Neural crest cell (in vitro differentiated cells): Measurements from ENCODE around the gene TECRL. TPM values are rescaled to one million over a fixed set of nuclear protein-coding genes. Genes with fewer than 3 reads are reported as not detected.

Experiments
- DNase-seq: peaks from one replicate; pipeline ENCODE4 v3.0.0; 2021; ENCODE audit warnings: low read depth, mixed read lengths, low spot score
- H3K27ac Mint-ChIP-seq: one replicate; pipeline ENCODE4 v1.8.0; 2021; ENCODE audit warnings: mild to moderate bottlenecking, mixed read lengths; ENCODE audit not compliant: unreplicated experiment
- H3K27me3 Mint-ChIP-seq: 2 replicates; pipeline ENCODE4 v1.8.0; 2021; ENCODE audit warnings: low read depth, mild to moderate bottlenecking, mixed read lengths
- H3K36me3 Mint-ChIP-seq: 2 replicates; pipeline ENCODE4 v1.8.0; 2021; ENCODE audit warnings: low read depth, mild to moderate bottlenecking, mixed read lengths
- H3K4me1 Mint-ChIP-seq: 2 replicates; pipeline ENCODE4 v1.8.0; 2021; ENCODE audit warnings: mixed read lengths
- H3K4me3 Mint-ChIP-seq: one replicate; pipeline ENCODE4 v1.8.0; 2021; ENCODE audit warnings: mild to moderate bottlenecking, mixed read lengths
- H3K9me3 Mint-ChIP-seq: 2 replicates; pipeline ENCODE4 v1.8.0; 2021; ENCODE audit warnings: mixed read lengths
- total RNA-seq: library from RNA; stranded (reverse); gene quantifications from 2 replicates; pipeline ENCODE4 v1.2.1, GENCODE V29; 2021
- TF ChIP-seq, protein P1 (sequence below): fragments of 200-600 bp; sonication (generic); conservative IDR thresholded peaks from 2 replicates; pipeline ENCODE4 v1.5.0; 2021; ENCODE audit warnings: antibody characterized with exemption, mild to moderate bottlenecking

Gene TECRL
- total RNA-seq, 1 donor from 2014 or later: not detected

DNA sequence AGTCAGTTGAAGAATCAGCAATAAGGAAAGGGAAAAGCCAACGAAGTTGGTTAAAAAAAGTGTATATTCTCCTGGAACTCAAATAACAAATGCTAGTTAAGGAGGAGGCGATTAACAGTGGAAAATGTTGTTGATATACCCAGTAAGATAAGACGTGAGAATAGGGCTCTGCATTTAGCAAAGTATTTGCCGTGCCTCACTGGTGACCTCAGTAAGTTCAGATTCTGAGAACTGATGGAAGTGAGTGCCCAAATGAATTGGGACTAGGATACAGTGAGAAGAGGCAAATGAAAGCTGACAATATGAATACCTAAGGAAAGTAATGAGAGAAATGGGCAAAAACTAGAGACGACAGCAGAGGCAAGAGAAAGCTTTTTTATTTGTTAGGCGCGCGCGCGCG is 3.5 kb downstream of the TECRL start:
- no peak overlapping the region for H3K27ac Mint-ChIP-seq

DNA sequence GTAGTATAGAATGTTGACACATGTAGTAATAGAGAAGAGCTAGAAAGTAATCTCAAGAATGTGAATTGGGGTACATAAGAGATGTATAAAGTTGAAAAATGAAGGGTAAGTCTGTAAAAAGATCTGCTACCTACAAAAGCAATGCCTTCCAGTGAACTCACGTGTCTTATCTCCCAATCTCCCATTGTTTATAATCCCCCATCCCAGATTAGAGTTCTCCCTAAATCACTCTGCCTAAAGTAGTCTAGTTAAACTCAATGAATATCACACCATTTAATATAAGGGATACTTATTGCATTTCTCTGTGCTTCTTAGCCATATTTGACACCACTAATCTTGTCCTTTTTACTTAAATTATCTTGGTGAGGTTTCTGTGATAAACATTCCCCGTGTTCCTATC is 6.6 kb downstream of the TECRL start:
- Mint-ChIP-seq H3K4me1 (no peaks in the 10 kb centered on the region), H3K36me3 (no peaks in the 10 kb centered on the region), H3K9me3 (no peaks in the 10 kb centered on the region), H3K27ac (no peak overlapping the region), H3K27me3 (no peaks in the 10 kb centered on the region), H3K4me3 (no peak overlapping the region)
- TF ChIP-seq, protein P1, sequence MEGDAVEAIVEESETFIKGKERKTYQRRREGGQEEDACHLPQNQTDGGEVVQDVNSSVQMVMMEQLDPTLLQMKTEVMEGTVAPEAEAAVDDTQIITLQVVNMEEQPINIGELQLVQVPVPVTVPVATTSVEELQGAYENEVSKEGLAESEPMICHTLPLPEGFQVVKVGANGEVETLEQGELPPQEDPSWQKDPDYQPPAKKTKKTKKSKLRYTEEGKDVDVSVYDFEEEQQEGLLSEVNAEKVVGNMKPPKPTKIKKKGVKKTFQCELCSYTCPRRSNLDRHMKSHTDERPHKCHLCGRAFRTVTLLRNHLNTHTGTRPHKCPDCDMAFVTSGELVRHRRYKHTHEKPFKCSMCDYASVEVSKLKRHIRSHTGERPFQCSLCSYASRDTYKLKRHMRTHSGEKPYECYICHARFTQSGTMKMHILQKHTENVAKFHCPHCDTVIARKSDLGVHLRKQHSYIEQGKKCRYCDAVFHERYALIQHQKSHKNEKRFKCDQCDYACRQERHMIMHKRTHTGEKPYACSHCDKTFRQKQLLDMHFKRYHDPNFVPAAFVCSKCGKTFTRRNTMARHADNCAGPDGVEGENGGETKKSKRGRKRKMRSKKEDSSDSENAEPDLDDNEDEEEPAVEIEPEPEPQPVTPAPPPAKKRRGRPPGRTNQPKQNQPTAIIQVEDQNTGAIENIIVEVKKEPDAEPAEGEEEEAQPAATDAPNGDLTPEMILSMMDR: no peak
- DNase-seq: no peak

More for the DNA sequence above, 3.5 kb downstream of the TECRL start:
- no peaks in the 10 kb centered on the region for H3K27me3 Mint-ChIP-seq
- no peaks in the 10 kb centered on the region for H3K9me3 Mint-ChIP-seq
- TF ChIP-seq, protein P1: no peak
- no peak for DNase-seq
- no peaks in the 10 kb centered on the region for H3K36me3 Mint-ChIP-seq
- H3K4me3 Mint-ChIP-seq: no peak overlapping the region
- no peaks in the 10 kb centered on the region for H3K4me1 Mint-ChIP-seq

DNA sequence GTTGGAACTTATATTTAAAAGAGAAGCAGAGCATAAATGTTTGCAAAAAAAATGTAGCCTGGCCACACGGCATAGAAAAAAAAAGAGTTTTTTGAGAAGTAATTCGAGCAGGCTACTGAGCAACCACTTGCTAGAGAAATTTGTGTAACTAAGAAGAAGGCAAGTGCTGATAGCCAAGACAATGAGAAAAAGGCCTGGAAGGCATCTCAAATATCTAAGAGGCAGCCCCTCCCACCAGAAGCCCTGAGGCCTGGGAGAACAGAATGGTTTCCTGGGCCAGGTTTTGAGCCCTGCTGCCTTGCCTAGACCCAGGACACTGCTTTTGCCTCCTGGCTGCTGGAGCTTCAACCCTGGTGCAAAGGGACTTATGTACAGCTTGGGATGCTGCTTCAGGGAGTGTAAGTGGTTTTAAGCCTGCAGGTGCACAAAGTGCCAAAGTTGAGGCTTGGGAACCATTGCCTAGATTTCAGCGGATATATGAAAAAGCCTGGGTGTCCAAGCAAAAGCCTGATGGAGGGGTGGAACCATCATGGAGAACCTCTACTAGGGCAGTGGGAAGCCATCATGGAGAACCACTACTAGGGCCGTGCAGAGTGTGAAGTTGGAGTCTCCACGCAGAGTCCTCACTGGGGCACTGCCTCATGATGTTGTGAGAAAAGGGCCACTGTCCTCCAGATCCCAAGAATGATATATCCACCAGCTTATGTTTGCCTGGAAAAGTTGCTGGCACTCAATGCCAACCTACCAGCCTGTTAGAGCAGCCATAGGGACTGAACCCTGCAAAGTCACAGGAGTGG is 9.7 kb downstream of the TECRL start:
- DNase-seq: no peak
- H3K27ac Mint-ChIP-seq: no peak overlapping the region
- H3K9me3 Mint-ChIP-seq: no peaks in the 10 kb centered on the region
- TF ChIP-seq, protein P1: no peak
- H3K36me3 Mint-ChIP-seq: no peaks in the 10 kb centered on the region
- no peaks in the 10 kb centered on the region for H3K4me1 Mint-ChIP-seq
- no peaks in the 10 kb centered on the region for H3K27me3 Mint-ChIP-seq
- no peak overlapping the region for H3K4me3 Mint-ChIP-seq

DNA sequence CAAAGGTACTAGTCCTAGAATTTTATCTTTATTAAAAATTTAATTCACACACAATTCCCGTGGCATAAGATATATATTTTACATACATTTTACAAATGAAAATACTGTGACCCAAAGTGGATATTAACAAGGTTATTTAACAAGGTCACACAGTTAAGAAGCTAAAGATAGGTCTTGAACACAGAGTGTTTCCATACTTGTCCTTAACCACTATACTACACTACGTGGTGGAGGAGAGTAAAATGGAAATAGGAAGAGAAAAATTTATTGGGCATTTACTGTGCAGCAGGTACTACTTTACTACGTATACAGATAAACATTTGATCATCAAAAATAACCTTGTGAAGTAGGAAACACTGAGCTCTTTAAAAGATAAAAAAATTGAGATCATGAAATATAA is 14.8 kb downstream of the TECRL start:
- Mint-ChIP-seq H3K9me3 (no peaks in the 10 kb centered on the region), H3K36me3 (no peaks in the 10 kb centered on the region), H3K27ac (no peak overlapping the region), H3K4me3 (no peak overlapping the region), H3K4me1 (no peaks in the 10 kb centered on the region), H3K27me3 (no peaks in the 10 kb centered on the region)
- DNase-seq: no peak
- TF ChIP-seq, protein P1: no peak

DNA sequence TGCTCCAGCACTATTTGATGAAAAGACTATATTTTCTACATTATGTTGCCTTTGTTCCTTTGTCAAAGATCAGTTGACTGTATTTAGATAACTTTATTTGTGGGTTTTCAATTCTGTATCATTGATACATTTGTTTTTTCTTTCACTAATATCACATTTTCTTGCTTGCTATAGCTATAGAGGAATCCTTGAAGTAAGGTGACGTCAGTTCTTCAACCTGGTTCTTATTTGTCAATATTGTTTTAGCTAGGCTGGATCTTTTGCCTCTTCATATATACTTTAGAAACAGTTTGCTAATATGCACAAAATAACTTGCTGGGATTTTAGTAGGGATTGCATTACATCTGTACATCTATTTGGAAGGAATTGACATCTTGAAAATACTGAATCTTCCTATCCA is 21.0 kb downstream of the TECRL start:
- no peaks in the 10 kb centered on the region for H3K27me3 Mint-ChIP-seq
- TF ChIP-seq, protein P1: no peak

More for the DNA sequence above, 21.0 kb downstream of the TECRL start:
- Mint-ChIP-seq H3K4me1 (no peaks in the 10 kb centered on the region), H3K4me3 (no peak overlapping the region), H3K36me3 (no peaks in the 10 kb centered on the region), H3K27ac (no peak overlapping the region), H3K9me3 (no peaks in the 10 kb centered on the region)
- no peak for DNase-seq
